Stimulated activated CD4-positive, alpha-beta T cell treated with anti-CD3 and anti-CD28 coated beads, Interleukin-1b, Interleukin-23, amount 100 ng/mL, for 1 hour (primary cell): ENCODE data around the gene DEF6.
A peak's percentile ranks its signal among the peaks of the same experiment; 100 is the strongest.

ENCODE experiments used
- DNase-seq, 2 donors: peaks; one replicate each; pipeline ENCODE4 v3.0.0-alpha.2; 2020; ENCODE audit warnings: low read depth in 2 of 2

The DEF6 gene

DNA sequence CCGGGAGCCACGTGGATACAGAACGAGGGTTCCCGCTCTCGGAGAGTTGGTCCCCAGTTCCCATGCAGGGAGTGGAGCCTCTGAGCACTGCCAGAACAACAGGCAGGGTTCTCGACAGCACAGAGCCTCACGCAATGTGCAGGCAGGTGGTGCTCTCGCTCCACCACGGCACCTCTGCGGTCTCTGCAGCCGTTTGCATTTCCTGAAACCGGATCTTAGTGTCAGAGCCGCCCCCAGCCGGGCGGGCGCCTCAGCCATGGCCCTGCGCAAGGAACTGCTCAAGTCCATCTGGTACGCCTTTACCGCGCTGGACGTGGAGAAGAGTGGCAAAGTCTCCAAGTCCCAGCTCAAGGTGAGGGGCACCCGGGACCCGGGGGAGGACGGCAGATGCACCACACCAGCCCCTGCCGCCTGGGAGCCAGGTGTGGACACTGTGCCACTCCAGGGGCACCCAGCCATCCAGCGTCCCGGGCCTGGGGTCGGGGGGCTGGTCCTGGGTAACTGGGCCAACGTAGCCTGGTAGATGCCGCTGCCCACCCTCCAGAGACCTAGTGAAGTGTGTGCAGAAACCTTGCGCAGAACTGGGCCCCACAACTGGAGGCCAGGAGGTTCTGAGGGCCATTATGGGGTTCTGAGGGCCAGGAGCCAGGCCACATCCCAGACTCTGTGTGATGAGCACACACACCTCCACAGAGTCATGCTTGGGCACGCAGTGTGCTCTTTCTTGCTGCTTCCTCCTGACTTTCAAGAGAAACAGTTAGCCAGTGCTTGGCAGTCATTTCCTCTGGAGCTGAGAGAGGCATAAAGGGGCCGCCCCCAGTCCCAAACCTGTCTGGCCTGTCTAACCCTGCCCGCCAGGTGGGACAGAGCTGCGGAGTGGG lies at the start of gene DEF6:
DEF6 (plus strand) TSS at position 218 of the 881 bp plus-strand sequence; CDS start at position 257, 39 bp downstream.
- DNase-seq = peak; percentile 64 to 76

DNA sequence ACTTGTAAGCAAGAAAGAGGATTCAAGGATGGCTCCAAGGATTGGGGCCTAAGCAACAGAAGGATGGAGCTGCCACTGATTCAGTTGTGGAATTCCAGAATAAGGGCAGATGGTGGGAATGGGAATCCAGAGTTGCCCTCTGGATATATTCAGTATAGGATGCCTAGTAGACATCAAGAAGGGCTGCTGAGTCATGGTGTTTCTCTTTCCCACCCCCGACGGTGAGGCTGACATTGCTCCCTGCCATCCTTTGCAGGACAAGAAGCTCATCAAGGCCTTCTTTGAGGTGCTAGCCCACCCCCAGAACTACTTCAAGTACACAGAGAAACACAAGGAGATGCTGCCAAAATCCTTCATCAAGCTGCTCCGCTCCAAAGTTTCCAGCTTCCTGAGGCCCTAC lies 49.3 kb upstream of the DEF6 start:
- DNase-seq = no peak

DNA sequence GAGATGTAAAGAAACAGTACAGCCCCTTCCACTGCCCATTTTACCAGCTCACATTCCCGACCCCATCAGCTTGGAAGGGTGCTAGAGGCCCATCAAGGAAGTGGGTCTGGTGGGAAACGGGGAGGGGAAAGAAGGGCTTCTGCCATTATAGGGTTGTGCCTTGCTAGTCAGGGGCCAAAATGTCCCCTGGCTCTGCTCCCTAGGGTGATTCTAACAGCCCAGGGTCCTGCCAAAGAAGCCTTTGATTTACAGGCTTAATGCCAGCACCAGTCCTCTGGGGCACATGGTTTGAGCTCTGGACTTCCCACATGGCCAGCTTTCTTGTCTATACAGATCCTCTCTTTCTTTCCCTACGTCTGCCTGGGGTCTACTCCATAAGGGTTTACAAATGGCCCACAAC lies 48.7 kb upstream of the DEF6 start:
- DNase-seq = no peak

DNA sequence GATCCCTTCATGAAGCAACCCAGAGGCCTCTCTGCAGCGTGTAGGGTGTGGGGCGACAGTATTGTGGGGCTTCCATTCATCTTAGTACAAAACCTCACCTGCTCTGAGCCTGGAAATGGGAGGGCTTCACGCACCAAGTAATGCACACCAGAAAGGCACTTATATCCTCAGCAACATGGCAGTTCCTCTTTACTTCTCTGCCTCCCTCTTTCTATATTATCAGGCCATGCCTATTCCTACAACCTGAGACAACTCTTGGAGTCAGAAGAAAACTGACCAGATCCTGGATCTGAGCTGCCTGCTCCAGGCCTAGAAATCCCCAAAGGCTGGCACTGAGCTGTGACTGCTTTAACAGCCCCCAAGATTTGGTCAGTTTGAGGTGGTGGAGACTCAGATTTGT lies 45.7 kb upstream of the DEF6 start:
- DNase-seq = no peak

DNA sequence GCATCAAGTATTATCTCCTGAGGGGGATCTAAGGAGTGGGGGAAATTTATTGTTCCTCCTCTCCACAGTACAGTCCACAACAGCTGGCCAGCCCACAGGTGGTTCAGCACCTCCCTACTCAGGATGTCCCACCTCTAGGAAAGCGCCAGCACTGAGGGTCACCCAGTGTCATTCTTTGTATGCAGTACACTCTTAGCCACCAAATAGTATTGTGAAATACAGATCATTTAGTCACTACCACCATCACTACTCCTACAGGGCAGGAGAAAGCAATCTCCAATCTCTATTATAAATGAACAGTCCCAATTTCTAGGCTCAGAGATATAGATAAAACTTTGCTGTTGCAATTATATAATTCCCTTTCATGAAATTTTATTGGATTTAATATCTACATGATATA lies 44.4 kb upstream of the DEF6 start:
- no peak for DNase-seq

GRCh38 chr6:35258336-35258735 lies 39.3 kb upstream of the DEF6 start:
- DNase-seq = no peak

DNA sequence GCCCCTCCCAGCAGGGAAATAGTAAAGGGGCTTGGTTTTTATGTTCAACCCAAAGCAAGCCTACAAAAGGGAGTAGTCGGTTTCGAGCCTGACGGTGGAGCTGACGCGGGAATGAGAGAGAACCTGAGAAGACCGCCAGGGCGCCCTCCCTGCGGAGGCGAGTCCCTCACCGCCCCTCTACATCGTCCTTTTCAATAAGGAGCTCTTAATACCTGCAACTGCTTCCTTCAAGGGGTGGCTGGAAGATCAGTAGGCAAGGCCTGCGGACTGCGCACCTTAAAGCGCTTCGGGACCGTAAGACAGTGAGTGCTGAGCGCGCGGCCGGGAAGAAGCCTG lies 38.8 kb upstream of the DEF6 start:
- DNase-seq = no peak

DNA sequence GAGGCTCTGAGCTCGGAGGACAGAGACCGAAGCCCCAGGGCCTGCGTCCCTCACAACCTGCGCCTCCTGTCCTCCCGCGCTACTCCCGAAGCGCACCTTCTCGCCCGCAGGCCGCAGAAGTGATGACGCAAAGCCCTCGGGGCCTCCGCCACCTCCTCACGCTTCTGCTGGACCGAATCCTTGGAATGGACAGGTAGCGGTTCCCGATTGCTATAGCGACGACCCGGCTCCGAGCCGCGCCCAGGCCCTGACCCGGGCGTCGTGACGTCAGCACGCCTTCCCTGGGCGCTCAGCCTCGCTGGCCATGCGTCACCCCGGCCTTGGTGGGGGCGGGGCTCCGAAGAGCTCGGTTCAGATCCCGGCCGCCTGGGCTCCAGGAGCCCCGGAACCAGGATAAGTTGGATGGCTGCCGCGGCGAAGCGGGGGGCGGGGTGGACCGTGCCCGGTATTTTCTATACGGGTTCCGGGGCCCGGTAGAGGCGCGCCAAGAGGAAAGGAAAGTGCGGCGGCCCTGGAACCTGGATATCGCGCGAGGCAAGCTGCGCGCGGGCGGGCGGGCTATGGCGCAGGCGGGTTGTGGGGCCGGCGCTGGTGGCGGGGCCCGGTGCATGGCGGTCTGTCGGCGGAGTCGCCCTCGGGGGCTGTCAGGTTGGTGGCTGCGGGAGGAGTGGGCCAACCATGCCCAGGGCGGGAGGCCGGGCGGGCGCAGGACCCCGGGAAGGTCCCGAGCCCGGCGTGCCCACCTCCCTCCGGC lies 38.2 kb upstream of the DEF6 start, which contains the start of gene ZNF76:
ZNF76 (plus strand) TSS at position 542 of the 754 bp plus-strand sequence. CDS start 21,417 bp downstream, outside the sequence.
- peak; percentile 78 to 87 for DNase-seq

- DNase-seq = peak; percentile 53 to 57
These were observed 37.5 kb upstream of the DEF6 start for GRCh38 chr6:35259948-35260590.

DNA sequence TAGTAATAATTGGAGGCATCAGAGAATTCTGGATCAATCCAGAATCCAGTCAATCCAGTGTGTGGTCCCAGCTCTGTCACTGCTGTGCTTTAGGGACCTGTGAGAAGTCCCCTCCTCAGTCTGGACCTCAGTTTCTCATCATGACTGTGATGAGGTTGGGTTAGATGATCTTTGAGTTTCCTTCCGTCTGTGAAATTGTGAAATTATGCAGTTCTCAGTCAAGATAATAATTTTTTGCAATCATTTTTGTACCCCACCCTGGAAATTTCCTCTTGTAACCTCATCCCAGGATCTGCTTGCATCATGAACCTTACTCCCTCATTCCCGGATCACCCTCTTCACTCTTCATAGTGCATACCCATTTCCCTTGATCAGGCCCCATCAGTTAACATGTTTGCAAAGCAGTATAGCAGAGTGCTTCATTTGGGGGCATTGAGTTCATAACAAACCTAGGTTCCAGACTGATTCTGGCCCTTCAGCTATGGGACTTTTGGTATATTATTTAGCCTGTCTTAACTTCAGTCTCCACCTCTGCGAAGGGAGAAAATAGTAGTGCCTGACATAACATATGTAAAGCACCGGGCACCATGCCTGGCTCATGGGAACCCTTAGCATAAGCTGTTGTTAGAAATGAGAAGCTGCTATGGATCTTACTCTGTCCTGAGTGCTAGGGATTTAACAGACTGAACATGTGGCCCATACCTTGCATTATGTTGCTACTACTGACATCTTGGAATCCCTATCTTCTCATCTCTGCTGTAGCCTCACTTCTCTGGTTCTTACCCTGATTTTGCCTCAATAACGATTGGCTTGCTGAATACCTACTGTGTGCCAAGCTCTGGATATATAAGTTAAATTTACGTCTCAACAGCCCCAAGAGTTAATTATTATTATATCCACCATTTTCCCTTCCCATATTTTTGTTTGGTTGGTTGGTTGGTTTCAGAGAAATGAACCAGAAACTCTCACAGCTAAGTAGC lies 36.7 kb upstream of the DEF6 start:
- no peak for DNase-seq

DNA sequence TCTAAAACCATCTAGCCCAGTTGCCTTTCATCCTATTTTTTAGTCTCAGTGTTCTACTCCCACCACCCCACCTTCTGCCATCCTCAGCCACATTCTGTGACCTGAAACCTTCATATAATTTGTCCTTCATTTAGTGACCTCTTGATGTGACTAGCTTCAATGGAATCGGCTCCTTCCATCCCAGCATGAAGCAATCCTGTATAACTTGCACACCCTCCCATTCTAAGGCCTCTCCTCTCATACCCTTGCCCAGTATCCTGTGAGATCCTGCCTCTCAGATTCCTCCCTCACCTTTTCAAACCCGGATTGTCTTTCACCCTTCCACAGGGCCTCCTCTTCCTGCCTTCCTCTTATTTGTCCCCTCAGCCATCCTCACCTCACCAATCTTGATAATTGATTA lies 35.0 kb upstream of the DEF6 start:
- no peak for DNase-seq

DNA sequence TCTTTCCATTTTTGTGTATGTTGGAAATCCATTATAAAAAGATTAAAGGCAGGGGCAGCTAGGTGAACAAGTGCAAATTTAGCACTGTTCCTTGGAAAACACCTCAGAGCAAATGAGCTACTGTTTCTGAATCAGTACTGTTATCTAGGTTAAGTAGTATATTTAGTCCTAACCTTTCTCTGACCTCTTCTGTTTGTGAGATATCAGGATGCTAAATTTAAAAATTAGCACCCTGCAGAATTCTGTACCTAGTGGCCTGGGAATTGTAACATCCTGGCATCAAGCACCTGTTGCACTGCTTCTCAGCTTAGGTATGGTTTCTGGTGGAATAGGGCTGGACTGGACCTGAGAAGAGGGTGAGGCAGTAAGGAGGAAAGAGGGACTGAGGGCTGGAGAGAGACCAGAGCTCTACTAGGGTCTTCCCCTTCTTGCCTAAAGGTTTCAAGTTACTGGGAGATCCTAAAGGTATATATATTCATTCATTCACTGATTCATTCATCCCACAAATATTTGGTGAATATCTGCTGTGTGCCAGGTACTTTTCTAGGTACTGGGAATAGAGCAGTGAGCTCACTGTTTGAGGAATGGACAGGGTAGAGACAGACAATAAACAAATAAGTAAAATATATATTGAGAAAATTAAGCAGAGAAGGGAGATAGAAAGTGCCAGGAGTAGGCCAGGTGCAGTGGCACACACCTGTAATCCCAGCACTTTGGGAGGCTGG lies 32.9 kb upstream of the DEF6 start:
- DNase-seq = no peak

DNA sequence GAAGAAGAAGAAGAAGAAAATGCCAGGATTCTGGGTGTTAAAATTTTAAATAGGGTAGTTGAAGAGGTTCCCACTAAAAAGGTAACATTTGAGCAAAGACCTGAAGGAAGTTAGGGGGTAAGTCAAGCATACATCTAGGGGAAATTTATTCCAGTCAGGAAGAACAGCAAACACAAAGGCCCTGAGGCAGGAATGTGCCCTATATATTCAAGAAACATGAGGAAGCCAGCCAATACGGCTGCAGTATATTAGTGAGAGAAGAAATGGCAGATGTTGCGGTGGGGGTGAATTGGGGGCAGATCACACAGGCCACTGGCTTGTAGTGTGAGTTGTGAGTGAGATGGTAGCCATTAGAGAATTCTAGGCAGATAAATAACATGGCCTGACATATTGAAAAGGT lies 32.1 kb upstream of the DEF6 start:
- DNase-seq = no peak

DNA sequence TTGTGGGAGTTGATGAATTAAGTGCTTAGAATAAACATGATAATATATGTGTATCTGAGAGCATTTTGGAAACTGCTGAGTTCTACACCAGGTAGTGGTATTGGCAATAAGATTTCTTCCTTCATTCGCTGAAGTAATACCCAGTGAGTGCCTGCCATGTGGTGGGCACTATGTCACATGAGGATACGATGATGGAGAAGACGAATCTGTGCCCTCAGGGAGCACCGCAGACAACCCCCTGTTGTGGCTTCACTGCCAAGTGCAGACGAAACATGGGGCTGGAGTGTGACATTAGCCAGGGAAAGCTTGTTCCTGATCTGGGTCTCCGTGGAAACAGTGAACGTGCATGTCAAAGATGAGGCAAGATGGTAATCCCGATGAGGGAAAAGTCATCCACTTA lies 30.2 kb upstream of the DEF6 start:
- DNase-seq = no peak

- no peak for DNase-seq
These were observed 29.7 kb upstream of the DEF6 start for GRCh38 chr6:35267897-35268296.

GRCh38 chr6:35272005-35272404 lies 25.6 kb upstream of the DEF6 start:
- DNase-seq = no peak

DNA sequence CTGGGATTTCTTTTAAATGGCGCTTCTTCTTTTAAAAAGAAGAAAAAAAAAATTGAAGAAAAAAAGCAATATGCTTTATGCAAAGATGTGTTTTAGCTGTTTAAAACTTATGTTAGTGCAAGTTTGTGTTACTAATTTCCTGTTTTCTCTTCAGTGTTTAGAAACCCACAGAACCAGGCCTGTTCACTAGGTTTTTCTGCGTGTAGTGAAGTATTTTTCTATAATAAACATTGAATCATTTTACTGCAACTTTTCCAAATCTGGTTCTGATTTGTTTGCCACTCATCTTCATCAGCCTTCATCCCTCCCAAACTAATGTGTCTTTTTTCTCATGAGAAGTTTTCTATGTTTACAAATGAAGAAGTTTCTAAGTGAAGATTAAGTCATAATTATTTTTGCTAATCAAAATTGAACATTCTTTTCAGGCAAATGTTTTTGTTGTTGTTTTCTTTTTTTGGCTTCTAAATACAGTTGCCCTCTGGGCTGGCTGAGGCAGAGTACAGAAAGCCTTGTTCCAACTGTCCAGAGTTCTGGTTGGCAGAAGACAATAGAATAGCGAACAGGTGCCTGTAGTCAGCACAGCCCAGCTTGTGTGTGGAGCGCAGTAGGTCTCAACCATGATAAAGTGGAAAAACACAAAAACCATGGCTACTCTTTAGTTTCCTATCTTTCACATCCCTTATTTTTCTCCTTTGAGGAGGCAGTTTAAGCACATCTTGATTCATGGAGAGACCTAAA lies 23.6 kb upstream of the DEF6 start:
- DNase-seq = no peak

- DNase-seq = no peak
These were observed 21.8 kb upstream of the DEF6 start for GRCh38 chr6:35275744-35276260.

DNA sequence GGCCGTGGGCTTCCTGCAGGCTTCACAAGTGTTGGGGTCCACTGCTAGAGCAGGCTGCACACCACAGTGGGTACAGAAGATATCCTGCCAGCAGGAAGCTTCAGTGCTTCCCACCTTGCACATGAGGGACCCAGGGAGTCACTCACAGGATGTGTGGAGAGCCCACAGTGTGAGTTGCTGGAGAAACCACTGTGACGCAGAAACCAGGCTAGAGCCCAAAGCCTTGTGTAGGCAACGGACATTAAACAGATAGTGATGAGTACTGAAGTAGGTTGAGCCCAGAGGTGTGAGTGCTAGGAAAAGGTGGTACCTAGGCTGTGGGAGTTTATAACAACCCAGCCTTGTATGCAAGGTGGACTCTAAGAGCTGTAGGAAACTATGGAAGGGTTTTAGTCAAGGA lies 18.9 kb upstream of the DEF6 start:
- no peak for DNase-seq

- DNase-seq = no peak
These were observed 16.7 kb upstream of the DEF6 start for GRCh38 chr6:35280903-35281302.
